Endothelial cell of umbilical vein (primary cell): ENCODE data around the gene CRIM1. TPM values are rescaled to one million over a fixed set of nuclear protein-coding genes. Genes with fewer than 3 reads are reported as not detected.

Experiments
- BruUV-seq: library from RNA; stranded (reverse); fragments of 400-500 nt; replicated peaks from 2 replicates; lab custom pipeline; 2021; lab: Mats Ljungman, UMichigan
- CTCF ChIA-PET: fragments of 300-600, 350-600 bp; sonication (Branson Sonifier 250); formaldehyde crosslinking; loops from one replicate; lab custom pipeline; 2021; ENCODE audit warnings: antibody characterized with exemption, inconsistent platforms; lab: Charles Lee
- POLR2A ChIA-PET: fragments of 300-600, 350-600 bp; sonication (Branson Sonifier 250); formaldehyde crosslinking; loops from one replicate; lab custom pipeline; 2021; ENCODE audit warnings: antibody characterized with exemption, inconsistent platforms; lab: Charles Lee
- DNase-seq: peaks from one replicate; pipeline ENCODE4 v3.0.0-alpha.2; 2011; ENCODE audit warnings: low read depth, low spot score
- FAIRE-seq: peaks from 2 replicates; lab custom pipeline; 2011; peaks lifted over from hg19 to GRCh38; lab: Jason Lieb, UNC
- H2AFZ ChIP-seq: 2 replicates; pipeline ENCODE4 v1.6.0; 2012; ENCODE audit warnings: low read depth, low read length, control low read depth, inconsistent platforms
- H3K27ac ChIP-seq: 2 replicates; pipeline ENCODE4 v1.5.1; 2011; ENCODE audit warnings: low read depth, mild to moderate bottlenecking, control low read depth, low read length, moderate library complexity; ENCODE audit not compliant: insufficient read depth
- H3K27me3 ChIP-seq, 2 experiments: 2 replicates each; pipeline versions ENCODE4 v1.6.0 to v1.6.1; 2011; ENCODE audit warnings: low read length in 2 of 2, mixed read lengths in 1 of 2; ENCODE audit not compliant: control insufficient read depth in 2 of 2, insufficient read depth in 2 of 2
- H3K36me3 ChIP-seq, 2 experiments: 2 replicates in 1 of 2; 3 replicates in 1 of 2; pipeline ENCODE4 v1.5.1; 2011; ENCODE audit warnings: low read length in 2 of 2, mild to moderate bottlenecking in 1 of 2, moderate library complexity in 1 of 2; ENCODE audit not compliant: control insufficient read depth in 2 of 2, insufficient read depth in 2 of 2; ENCODE audit errors: extremely low read depth in 1 of 2
- H3K4me1 ChIP-seq: 3 replicates; pipeline ENCODE4 v1.5.1; 2011; ENCODE audit warnings: mild to moderate bottlenecking, low read length; ENCODE audit not compliant: control insufficient read depth, insufficient read depth; ENCODE audit errors: extremely low read depth
- H3K4me2 ChIP-seq: 2 replicates; pipeline ENCODE4 v1.6.1; 2011; ENCODE audit warnings: low read length, control low read depth, mixed read lengths; ENCODE audit not compliant: insufficient read depth
- H3K4me3 ChIP-seq, 3 experiments: fragments of 200-600 bp in 1 of 3; sonication (generic), shearing (Covaris generic) in 1 of 3; replicated peaks in 1 of 3; 2 replicates each; pipeline ENCODE4 v1.5.1; 2011 to 2016; ENCODE audit warnings: control low read depth in 3 of 3, low read length in 3 of 3, mild to moderate bottlenecking in 2 of 3, inconsistent platforms in 1 of 3, low read depth in 1 of 3, moderate library complexity in 1 of 3; ENCODE audit not compliant: insufficient read depth in 1 of 3
- H3K79me2 ChIP-seq: 2 replicates; pipeline ENCODE4 v1.6.0; 2012; ENCODE audit warnings: low read length, inconsistent platforms; ENCODE audit not compliant: control insufficient read depth, insufficient read depth
- H3K9ac ChIP-seq: replicated peaks from 2 replicates; pipeline ENCODE3; 2011; ENCODE audit warnings: low read length, control low read depth; ENCODE audit not compliant: insufficient read depth; ENCODE audit errors: extremely low read depth
- H3K9me1 ChIP-seq: replicated peaks from 3 replicates; pipeline ENCODE4 v1.6.0; 2011; ENCODE audit warnings: mild to moderate bottlenecking, low read length; ENCODE audit not compliant: control insufficient read depth, insufficient read depth; ENCODE audit errors: extremely low read depth
- H3K9me3 ChIP-seq: replicated peaks from 2 replicates; pipeline ENCODE4 v1.5.1; 2012; ENCODE audit warnings: low read length, inconsistent platforms; ENCODE audit not compliant: control insufficient read depth, insufficient read depth
- H4K20me1 ChIP-seq: replicated peaks from 2 replicates; pipeline ENCODE3; 2011; ENCODE audit warnings: mild to moderate bottlenecking, low read length; ENCODE audit not compliant: control insufficient read depth, insufficient read depth; ENCODE audit errors: extremely low read depth
- EZH2 ChIP-seq: IDR thresholded peaks from 2 replicates; pipeline ENCODE4 v1.6.1; 2012; ENCODE audit warnings: borderline replicate concordance, low read depth, mild to moderate bottlenecking, moderate library complexity, low read length, inconsistent platforms; ENCODE audit not compliant: severe bottlenecking
- FOS ChIP-seq: IDR thresholded peaks from 2 replicates; pipeline ENCODE4 v1.6.1; 2011; ENCODE audit warnings: mild to moderate bottlenecking, low read length, moderate library complexity, borderline replicate concordance; ENCODE audit not compliant: insufficient read depth
- POLR2AphosphoS5 ChIP-seq: IDR thresholded peaks from 2 replicates; pipeline ENCODE4 v1.6.1; 2012; ENCODE audit warnings: low read depth, mild to moderate bottlenecking, control low read depth, low read length, moderate library complexity; ENCODE audit not compliant: insufficient read depth
- dilution Hi-C: fragments of 300-500 bp; cut with MboI; formaldehyde crosslinking; loops from one replicate; pipeline ENCODE4 v1.15.0; 2019; ENCODE audit warnings: low sequenced_read_pairs; ENCODE audit not compliant: extremely low pct_ligation_motif_present
- intact Hi-C: fragments of 100-400 bp; cut with micrococcal nuclease; formaldehyde crosslinking; loops from one replicate; pipeline ENCODE4 v1.10.0; 2022
- polyA plus RNA-seq, 4 experiments: library from polyadenylated mRNA; depleted of rRNA in 3 of 4; stranded (reverse) in 3 of 4; unstranded in 1 of 4; fragments of >200 nt; gene quantifications; 2 replicates each; pipeline versions ENCODE4 v1.2.1 to v1.2.3, GENCODE V29; 2011 to 2012; ENCODE audit warnings: missing spikeins in 1 of 4
- total RNA-seq: library from RNA; stranded (reverse); gene quantifications from 2 replicates; pipeline ENCODE4 v1.2.3, GENCODE V29; 2021
- TF ChIP-seq, protein P1 (sequence below): IDR thresholded peaks from 2 replicates; pipeline ENCODE4 v1.6.1; 2011; ENCODE audit not compliant: insufficient read depth, insufficient read length
- TF ChIP-seq, protein P2 (sequence below), 2 donors: IDR thresholded peaks; 1 replicate in 1 of 2; 2 replicates in 1 of 2; pipeline ENCODE4 v1.5.1; 2011; ENCODE audit warnings: low read length in 2 of 2, mild to moderate bottlenecking in 2 of 2, moderate library complexity in 2 of 2, control low read depth in 1 of 2, inconsistent platforms in 1 of 2, low read depth in 1 of 2; ENCODE audit not compliant: insufficient read depth in 1 of 2; ENCODE audit errors: extremely low read depth in 1 of 2

CRIM1 gene
- total and polyA plus RNA-seq, 2 donors (not counting 3 experiments of a cell fraction or from before 2014, with no cell fraction given): 422 to 649 TPM

DNA sequence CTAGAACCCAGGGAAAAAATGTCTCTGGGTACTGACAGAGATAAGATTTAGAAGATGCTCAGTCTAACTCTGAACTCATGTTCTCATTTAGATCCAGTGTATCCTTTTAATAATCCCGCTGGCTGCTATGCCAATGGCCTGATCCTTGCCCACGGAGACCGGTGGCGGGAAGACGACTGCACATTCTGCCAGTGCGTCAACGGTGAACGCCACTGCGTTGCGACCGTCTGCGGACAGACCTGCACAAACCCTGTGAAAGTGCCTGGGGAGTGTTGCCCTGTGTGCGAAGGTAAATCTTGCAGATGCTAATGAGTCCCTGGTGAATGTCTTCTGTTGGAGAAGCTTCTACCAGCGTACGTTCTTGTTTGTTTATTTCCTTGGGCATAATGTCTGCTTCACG lies 123.8 kb downstream of the CRIM1 start:
- H3K4me1 ChIP-seq: peaks cover 83% of the 10 kb centered on the region
- TF ChIP-seq FOS (no peak), EZH2 (no peak), POLR2AphosphoS5 (no peak)
- TF ChIP-seq, protein P1, sequence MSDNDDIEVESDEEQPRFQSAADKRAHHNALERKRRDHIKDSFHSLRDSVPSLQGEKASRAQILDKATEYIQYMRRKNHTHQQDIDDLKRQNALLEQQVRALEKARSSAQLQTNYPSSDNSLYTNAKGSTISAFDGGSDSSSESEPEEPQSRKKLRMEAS: no peak
- TF ChIP-seq, protein P2, sequence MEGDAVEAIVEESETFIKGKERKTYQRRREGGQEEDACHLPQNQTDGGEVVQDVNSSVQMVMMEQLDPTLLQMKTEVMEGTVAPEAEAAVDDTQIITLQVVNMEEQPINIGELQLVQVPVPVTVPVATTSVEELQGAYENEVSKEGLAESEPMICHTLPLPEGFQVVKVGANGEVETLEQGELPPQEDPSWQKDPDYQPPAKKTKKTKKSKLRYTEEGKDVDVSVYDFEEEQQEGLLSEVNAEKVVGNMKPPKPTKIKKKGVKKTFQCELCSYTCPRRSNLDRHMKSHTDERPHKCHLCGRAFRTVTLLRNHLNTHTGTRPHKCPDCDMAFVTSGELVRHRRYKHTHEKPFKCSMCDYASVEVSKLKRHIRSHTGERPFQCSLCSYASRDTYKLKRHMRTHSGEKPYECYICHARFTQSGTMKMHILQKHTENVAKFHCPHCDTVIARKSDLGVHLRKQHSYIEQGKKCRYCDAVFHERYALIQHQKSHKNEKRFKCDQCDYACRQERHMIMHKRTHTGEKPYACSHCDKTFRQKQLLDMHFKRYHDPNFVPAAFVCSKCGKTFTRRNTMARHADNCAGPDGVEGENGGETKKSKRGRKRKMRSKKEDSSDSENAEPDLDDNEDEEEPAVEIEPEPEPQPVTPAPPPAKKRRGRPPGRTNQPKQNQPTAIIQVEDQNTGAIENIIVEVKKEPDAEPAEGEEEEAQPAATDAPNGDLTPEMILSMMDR (IDR thresholded peaks at IDR 0.05; ENCODE audit: extremely low read depth in 1 of 2, insufficient read depth in 1 of 2, low read depth in 1 of 2, low read length in 2 of 2): no peak
- DNase-seq: no peak
- H2AFZ ChIP-seq: no peak overlapping the region
- peak overlapping the region; percentile 82 for H3K27ac ChIP-seq
- no peak overlapping the region for H3K4me3 ChIP-seq
- FAIRE-seq: no peak
- CTCF ChIA-PET: no interaction called here
- intact Hi-C loops: no loop called here
- H3K4me2 ChIP-seq: no peak overlapping the region
- POLR2A ChIA-PET: no interaction called here
- no peaks in the 10 kb centered on the region for H3K9me3 ChIP-seq
- dilution Hi-C loops: no loop called here
- peaks cover 44 to 52% of the 10 kb centered on the region in 2 experiments for H3K36me3 ChIP-seq
- no peaks in the 10 kb centered on the region for H3K27me3 ChIP-seq
- no peak overlapping the region for H3K9ac ChIP-seq
- H4K20me1 ChIP-seq: no peaks in the 10 kb centered on the region
- no peaks in the 10 kb centered on the region for H3K9me1 ChIP-seq
- BruUV-seq: no TSS peak
- peaks cover 64% of the 10 kb centered on the region for H3K79me2 ChIP-seq
